Midbrain (tissue), 1 donor: ENCODE results near the gene CDH4.

Experiments
- DNase-seq: peaks from one replicate; lab custom pipeline; 2025; lab: John Stamatoyannopoulos, UW

CDH4 gene

DNA sequence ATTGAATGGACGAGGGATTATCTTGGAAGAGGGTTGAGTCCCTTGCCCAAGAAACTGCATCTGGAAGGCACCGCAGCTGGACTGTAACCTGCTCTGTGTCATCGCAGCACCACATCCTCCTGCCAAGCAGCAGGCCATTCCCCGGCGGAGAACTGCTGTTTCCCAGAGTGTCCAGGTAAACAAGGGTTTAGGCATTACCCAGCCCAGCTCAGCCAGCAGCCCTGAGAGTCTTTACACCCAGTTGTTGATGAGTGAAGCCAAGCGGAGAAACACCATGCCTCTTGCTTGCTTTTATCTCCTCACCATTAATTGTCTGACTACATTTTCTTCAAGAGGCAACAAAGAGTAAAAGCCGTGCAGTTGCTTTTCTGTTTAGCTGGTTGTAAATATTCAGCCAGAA lies 104.1 kb downstream of the CDH4 start:
- no peak for DNase-seq

DNA sequence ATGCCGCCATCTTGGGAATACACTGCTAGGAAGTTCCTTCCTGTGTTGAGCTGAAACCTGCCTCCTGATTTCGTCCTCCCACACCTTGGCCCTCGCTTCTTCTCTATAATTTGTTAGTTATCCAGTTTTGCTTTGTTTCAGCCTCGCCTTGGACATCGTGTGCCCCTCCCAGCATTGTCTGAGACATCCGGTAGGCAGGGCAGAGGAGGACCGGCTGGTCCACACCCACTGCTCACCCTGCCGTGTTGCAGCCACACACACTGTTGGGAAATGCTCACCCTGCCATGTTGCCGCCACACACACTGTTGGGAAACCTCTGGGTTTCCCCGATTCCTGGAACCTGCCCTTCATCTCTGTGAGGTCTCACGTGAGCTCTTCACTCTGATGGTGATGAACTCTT lies 105.1 kb downstream of the CDH4 start:
- no peak for DNase-seq

DNA sequence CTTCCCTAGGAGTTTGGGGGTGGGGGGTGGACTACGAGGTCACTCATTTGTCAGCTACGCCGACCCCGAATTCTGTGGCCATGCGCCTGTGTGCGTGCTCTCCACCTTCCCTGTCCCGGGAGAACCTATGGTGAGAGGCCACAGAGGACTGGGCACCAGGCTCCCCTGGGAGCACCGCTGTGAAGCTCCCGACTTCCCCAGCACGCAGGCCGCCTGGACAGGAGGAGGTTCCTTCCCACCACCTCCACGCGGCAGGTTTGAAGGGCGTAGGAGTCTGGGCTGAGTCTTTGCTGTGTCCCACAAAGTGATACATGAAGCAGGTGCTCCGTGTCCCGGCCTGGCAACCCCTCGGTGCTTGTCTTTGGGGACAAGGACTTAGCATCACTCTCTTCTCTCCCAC lies 107.2 kb downstream of the CDH4 start:
- no peak for DNase-seq

DNA sequence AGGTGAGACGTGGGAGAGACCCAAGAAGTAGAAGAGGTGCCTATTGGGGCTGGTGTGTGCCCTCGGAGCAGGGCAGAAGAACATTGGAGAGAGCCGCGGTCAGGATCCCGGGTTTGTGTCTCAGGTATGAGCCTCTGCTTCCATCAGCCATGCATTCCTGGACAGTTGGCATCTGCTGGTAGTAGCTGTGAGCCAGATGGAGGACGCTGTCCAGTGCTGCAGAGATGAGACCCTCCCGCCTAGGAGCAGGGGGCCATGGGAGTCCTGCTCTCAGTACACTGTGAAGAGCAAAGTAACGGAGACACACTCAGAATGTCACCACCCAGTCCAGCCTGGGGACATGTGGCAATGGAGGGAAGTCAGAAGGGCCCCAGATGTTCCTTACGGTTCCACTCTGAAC lies 108.2 kb downstream of the CDH4 start:
- no peak for DNase-seq

DNA sequence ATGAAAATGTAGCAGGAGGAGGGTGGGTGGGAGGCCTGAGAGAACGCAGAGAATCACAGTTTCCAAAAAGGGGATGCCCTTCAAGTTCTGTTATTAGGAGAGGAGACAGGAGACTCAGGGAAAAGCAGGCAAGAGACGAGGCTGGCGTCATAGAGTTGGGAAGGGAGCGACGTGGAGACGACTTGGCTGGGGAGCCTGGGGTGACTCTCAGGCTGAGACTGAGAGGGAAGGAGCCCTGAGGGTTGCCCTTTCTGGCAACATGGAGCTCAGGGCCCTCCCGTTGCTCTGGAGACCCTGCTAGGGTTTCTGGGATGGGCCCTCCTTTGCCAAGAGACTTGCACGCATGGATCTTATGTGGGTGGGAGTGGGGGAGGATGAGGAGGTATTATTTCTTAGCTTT lies 108.9 kb downstream of the CDH4 start:
- no peak for DNase-seq

DNA sequence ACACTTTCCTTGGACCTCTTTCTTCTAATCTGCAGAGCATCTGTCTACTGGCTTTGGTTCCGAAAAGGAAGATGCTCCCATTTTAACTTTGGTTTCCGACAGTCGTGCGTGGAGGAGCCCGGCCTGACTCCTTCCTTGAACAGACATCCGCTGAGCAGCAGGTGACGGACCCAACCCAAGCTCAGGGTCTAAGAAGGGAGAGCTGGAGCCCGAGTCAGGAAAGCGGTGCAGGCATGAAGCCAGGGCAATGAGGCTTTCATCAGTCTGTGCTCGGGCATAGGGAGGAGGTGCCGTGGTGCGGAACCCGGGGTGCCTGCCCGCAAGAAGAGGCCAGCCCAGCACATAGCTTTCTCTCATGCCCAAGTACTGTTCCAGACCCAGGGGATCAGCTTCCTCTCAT lies 109.4 kb downstream of the CDH4 start:
- no peak for DNase-seq

DNA sequence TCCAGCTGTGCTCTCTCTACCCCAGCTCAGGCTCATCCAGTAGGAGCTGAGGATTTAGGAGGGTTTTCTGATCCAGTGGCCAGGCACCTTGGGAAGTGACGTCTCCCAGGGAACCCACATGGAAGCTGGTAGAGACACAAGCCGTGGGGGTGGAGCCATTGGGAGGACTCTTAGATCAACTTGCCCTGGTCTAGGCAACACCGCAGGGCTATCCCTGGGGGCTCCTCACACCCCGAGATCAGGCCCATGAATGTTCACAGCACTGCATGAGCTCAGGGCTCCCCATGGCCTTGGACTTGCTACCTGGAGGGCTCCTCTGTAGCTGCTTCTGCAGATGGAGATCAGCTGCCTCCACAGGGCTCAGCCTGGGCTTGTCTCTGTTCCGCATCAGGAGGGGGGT lies 112.1 kb downstream of the CDH4 start:
- no peak for DNase-seq

DNA sequence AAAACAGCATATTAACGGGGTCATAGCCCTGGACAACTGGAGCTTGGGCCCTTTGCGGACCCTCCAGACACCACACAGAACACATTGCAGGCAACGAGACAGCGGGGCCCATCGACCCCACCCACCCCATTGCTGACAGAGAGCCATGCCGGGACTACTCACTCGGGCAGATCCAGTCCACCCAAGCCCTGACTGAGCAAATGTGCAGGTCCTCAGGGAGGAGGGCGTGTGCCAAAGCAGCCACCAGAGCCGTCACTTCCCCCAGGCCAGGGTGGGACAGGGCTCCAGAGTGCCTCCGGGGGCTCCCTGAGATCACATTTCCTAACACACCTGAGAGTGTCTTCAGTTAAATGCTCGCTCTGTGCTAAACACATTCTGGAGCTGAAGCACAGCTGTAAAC lies 114.9 kb downstream of the CDH4 start:
- no peak for DNase-seq

DNA sequence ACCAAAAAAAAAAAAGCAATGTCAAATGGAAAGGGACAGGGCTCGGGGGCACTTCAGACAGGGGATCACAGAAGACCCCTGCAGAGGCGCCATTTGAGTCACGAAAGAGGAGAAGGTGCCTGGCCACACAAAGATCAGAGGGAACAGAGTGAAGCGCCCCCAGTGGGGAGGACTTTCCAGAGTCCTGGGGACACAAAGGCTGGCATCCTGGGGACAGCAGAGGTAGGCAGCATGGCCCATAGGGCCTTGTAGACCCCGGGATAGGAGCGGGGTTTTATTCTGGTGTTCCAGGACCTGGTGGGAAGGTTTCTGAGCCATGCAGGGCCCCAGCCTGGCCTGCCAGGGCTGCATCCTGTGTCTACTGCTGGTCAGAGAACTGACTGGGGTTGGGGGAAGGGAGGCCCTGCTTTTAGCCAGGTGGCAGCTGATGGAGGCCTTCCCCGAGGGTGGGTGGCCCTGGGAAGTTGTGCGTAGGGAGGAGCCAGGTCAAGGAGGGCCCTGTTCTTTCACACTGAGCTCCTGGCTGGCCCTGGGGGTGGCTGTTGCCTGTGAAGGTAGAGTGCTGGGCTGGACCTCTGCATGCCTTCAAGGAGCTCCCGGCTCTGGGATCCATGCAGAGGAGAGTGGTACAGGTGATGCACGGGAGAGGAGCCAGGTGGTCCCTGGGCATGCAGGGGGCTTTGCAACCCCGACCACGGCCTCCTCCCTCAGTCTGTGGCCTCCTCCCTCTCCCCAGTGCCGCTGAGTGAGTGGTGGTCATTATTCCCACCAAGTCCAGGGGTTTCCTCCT lies 117.9 kb downstream of the CDH4 start:
- DNase-seq, result no peak

DNA sequence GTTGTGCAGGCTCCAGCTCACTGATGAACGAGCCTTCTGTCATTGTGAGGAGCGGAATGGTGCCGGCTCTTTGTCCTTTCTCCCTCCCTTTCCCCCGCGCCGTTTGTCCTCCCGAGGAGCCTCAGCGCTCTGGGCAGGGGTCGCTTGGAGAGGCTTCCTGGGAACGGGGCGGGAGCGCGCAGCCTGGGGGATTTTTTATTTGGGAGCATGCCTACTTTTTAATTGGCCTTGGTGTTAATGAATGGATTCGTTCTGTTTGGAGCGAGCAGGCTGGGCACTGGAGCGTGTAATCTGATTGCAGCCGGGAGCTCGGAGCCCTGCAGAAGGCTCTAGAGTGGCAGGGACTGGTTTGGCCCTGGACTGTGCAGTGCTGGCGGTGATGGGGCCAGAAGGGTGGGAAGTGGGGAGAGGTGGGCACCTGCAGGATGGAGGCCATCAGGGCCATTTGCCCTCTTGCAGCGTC lies 118.8 kb downstream of the CDH4 start:
- peak; percentile 52 for DNase-seq

DNA sequence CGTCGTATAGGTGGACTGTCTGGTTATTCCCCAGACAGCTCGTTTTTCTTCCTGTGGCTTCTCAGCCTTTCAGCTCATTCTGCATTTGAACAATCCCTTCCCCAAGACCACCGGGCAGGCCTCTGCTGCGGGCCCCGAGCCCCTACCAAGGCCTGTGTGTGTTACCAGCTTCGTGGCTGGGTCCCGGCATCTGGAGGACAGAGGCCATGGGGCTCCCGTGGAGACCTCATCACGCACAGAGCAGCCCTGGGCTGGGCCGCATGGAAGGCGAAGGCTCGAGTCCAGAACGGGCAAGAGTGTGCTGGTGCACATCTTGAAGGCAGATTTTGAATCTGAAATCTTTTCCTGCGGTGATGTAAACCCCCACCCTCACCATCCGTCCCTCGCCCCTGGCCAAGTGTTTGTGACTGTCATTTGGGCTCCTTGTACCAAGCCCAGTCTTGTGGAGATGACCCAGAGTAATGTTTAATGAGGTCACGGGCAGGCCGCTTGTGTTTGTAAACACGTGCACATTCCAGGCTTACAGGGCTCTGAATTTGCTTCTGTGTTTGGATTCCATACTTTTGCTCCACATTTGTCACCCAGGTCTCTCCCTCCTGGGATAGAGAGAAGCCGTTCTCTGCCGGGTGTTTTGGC lies 119.6 kb downstream of the CDH4 start:
- DNase-seq, result no peak

DNA sequence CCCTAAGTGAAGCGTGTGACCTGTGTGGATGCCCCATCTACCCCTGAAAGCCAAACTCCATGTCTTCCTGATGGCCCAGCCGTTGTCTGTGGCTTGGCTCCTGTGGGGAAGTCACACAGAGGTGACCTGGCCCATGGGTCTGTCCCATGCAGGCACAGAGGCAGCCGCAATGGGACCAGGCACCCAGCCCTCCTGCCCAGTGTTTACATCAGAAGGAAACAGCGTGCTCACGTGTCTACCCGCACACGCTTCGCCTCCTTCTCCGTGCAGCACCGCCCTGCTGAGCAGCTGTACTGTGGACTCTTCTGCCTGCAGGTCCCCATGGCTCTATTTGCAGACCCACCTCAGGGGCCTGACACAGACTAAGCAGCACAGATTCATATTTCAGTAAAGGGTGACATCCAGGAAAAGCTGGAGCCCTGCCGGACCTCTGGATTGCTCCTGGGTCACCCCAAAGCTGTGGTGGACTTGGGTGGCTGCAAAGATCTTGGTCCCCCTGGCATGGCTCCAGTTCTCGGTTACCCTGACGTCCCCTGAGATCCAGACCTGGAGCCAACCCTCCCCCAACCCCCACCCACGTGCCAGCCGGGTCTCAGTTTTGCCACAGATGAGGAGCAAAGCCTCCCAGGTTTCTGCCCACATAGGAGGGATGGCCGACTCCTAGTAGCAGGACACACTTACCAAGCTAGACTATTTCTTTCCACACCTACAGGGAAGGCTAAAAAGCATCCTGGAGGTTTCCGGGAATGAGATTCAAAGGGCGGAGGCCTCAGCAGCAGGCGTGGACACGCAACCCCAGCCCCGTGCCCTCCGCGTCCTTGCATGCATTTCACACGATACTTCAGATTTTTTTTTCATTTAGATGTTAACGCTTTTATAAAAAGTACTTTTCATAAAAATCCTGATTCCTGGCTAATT lies 120.3 kb downstream of the CDH4 start:
- no peak for DNase-seq

DNA sequence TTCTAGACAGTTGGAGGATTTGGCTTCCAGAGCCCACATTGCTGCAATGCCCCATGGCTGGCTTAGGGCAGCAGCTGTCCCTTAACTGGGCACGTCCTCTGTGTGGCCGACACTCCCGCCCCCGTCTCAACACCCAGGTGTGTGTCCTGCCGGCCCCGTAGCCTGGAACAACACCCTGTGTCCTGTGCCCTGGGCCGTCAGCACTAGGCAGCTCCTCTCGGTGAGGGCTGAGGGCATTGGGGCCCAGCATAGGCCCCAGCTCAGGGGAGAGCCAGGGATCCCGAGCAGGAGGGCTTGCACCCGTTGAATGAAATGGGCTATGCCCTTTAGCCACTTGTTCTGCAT lies 121.0 kb downstream of the CDH4 start:
- DNase-seq, result no peak

DNA sequence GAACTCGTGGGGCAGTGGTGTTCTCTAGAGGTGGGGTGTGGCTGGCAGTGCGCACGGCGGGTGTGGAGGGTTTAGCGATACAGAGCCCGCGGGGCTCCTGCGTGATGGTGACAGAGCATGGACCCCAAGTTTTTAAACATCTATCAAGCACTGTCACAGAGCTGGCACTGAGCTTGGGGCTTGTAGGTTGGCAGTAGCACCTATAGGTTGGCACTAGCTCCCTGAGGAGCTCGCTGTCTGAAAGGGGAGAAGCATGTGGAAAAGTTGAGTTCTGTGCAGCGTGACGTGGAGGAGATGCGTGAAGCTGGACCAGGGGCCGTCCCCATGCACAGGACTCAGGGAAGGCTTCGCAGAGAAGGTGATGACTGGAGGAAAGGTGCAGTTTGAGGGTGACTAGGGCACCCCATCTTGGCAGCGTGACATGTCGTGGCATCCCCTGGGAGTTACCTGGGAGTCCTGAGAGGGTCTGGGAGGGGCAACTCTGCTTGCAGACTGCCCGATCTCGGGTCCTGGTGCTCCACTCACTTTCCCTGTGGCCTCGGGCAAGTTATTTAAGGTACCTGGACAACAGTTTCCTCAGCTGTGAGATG lies 122.0 kb downstream of the CDH4 start:
- no peak for DNase-seq

DNA sequence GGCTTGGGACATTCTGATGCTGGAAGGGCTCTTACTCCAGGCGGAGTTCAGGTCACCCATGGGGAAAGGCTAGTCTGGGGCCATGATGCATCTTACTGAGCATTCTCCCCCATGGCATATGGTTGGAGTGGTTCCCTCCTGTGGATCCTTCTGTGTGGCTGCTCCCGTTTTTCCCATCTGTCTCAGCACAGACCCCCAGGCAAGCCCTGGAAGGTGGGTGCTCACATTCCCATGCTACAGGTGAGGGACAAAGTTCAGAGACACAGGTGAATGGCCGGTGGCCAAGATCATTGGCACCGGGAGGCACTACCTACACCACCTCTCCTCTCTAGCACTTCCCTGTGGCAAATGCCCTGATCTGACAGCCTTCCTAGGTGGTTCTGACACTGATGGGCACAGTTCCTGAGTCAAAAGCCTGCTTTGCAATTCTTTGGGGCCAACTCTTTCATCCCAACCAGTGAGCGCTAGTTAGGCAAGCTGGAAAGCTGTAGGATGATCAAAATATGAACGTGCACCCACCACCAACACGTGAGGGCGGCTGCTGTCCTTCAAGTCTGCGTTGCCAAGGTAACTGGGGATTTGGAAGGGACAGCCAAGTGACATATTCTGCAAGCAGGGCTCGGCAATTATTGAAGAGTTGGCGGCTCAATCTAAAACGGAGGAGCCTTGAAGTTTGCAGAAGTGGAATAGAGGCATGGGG lies 124.6 kb downstream of the CDH4 start:
- DNase-seq, result no peak

DNA sequence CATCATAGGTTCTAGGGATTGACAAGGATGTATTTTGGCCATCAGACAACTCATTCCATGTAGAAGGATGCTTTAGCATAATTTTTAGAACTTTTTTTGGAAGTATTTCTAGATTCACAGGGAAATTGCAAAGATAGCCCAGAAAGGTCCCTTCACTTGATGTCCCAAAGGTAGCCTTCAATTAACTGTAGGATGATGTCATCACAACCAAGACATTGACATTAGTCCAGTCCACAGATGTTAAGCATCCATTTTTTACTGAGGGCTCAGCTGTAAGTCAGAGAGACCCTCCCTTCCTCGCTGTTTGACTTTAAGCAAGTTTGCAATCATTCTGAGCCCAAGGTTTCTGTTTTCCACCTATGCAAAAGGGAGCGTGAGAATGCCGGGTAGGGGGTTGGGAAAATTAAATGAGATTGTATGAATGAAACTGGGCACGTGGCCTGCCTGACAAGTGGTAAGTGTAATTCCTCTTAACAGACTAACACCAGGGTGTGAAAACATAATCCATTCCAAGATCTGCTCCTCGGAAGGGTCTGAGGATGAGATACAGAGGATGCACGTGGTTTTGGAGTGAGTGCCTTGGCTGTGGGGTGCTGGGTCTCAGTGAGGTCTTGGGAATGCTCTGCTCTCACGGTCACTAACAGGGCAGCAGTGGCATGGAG lies 126.8 kb downstream of the CDH4 start:
- no peak for DNase-seq

DNA sequence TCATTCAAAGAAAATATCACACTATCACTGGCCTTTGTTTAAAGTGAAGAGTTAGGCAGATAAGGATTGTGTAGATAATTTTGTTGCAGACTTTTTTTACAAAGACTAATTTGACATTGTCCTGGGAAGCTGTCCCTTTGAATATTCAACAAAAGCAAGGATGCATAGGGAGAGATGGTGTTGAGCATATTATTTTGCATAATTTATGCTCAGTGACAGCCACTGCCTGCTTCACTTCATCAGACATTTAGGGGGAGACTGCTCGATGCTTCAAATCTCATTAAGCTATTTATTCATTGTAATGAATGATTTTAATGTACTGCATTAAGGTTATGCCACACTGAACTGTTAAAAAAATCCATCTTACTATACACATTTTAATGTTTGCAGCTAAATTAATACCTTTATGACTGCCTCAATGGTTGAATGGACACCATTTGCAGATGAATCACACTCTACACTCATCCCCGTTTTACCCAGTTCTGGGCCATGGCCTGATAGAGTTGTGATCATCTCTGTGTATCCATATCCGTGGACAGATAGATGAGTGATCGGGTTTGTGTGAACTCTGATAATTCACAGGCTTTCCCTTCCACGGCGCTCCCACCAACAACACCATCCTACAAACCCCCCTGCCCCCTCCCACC lies 128.0 kb downstream of the CDH4 start:
- no peak for DNase-seq

DNA sequence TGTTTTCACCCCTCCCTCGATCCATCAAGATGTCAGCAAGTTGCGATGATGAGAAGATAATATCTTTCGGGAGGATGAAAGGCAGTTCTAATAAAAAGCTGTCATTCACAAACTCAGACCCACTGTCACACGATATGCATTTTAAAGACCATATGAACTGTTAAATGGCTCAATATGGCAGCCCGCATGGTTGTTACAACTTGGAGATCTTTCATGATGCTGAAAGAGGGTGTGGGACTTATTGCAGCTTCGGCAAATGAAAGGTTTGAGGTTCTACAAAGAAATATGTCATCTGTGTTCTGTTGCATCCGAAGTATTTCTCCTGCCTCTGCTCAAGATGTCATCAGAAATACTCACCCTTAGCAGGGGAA lies 128.5 kb downstream of the CDH4 start:
- DNase-seq, result no peak

DNA sequence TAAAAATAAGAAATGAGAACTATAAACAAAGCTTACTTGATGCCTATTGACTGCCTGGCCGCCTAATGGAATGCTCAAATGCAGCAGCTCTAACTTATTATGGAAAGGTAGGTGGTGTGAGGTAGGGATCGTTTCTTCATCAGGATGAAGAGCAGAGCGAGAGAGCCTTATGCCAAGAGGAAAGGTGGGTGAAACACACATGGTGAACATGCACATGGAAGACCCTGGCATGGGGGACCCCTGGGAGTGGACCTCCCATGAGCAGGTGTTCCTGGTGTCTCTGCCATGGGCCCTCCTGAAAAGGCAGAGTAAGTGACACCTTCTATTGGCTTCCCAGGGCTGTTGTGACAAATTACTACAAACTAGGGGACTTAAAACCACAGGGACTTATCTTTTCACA lies 130.1 kb downstream of the CDH4 start:
- no peak for DNase-seq

DNA sequence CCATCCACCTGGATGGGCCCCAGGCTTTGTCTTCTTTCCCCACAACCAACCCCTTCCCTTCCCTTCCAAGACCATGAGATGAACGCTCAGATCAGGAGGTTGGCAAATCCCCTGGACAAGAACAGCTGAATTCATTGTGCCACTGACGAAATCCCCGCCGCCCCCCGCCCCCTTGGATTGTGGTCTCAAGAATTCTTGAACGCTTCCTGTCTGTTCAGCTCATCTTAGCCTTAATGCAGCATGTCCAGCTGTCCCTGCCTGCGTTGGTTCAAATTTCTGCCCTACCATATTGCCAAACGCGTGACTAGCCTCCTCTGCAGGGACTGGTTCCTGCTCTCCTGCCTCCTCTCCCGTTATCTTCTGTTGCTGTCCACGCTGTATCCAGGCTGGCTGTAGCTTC lies 133.2 kb downstream of the CDH4 start:
- no peak for DNase-seq

DNA sequence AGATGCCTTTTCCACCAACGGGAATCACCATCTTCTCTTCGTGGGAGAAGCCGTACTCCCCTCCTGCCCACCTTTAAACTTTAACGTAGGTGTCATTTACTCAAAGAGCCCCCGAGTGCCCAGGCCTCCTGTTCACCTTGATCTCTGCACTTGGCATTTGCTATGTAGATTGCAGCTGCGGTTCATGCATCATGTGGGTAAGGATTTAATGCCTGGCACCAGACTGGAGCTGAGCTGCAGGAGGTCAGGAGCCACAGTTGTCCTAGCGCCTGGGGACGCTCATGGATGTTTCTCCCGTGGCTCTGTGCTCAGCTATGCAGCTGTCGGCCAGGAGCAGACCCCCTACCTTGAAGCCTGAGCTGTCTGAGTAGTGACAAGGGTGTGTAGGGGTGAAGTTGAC lies 133.7 kb downstream of the CDH4 start:
- no peak for DNase-seq
